ENCODE data around the gene POLA1. TPM values are rescaled to one million over a fixed set of nuclear protein-coding genes. Genes with fewer than 3 reads are reported as not detected.

Gene POLA1
- total RNA-seq, 1 donor from 2014 or later, result 13.2 TPM

DNA sequence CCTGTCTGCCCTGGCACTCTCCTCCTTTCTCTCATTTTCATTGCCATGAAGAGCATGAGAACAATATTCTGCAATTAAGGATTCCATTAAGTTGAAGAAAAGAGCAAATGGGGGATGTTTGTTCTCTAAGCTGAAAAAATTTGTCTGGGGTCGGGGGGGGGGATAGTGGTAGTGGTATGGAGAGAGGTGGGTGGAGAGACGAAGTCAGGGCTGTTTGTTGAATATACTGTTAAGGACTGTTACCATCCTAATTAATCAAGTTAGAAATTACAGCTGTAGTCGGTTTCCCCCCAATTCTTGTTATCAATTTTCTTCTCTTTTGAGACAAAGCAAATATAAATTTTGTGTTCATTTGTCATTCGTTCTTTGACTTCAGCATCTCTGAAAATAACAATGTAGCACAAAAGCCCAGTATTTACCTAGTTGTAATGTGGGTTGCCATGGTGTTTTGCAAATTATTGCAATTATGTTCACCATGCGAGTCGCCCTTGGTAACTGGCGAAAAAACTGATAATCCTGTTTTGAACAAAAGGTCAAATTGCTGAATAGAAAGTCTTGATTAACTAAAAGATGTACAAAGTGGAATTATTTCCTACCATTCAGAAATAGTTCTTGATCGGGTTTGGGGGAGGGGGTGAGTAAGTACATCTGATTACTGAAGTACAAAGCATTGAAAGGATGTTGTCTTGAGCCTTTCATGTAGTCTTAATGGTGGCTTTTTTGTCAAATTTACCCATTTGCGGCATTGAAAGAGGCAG lies 183.0 kb downstream of the POLA1 start:
- Mint-ChIP-seq H3K4me1 (ENCODE audit: low read depth, unreplicated experiment) (no peaks in the 10 kb centered on the region), H3K36me3 (ENCODE audit: unreplicated experiment) (no peaks in the 10 kb centered on the region), H3K27me3 (ENCODE audit: unreplicated experiment) (no peaks in the 10 kb centered on the region), H3K9me3 (ENCODE audit: unreplicated experiment) (no peaks in the 10 kb centered on the region), H3K27ac (ENCODE audit: unreplicated experiment) (no peak overlapping the region), H3K4me3 (ENCODE audit: unreplicated experiment) (no peak overlapping the region)
- TF ChIP-seq, protein P1, sequence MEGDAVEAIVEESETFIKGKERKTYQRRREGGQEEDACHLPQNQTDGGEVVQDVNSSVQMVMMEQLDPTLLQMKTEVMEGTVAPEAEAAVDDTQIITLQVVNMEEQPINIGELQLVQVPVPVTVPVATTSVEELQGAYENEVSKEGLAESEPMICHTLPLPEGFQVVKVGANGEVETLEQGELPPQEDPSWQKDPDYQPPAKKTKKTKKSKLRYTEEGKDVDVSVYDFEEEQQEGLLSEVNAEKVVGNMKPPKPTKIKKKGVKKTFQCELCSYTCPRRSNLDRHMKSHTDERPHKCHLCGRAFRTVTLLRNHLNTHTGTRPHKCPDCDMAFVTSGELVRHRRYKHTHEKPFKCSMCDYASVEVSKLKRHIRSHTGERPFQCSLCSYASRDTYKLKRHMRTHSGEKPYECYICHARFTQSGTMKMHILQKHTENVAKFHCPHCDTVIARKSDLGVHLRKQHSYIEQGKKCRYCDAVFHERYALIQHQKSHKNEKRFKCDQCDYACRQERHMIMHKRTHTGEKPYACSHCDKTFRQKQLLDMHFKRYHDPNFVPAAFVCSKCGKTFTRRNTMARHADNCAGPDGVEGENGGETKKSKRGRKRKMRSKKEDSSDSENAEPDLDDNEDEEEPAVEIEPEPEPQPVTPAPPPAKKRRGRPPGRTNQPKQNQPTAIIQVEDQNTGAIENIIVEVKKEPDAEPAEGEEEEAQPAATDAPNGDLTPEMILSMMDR (IDR thresholded peaks at IDR 0.05; ENCODE audit: partially characterized antibody, unreplicated experiment), result no peak
- DNase-seq, result no peak

DNA sequence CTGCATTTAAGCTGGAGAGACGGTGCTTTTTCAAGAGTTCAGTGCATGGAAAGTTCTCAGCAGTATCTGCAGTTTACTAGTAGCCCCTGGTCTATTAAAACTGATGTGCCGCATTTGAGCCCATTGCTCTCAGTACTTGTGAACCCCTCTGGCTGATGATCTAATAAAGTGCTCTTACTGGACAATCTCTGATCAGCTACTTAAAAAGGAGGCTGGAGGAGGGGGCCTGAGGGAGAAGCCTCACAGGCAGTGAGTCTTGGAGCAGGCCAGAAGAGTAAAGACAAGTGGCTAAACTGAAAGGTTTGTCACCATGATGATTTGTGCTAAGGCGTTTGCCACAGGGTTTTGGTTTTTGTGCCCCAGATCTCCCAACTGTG lies 183.6 kb downstream of the POLA1 start:
- no peak for DNase-seq
- H3K9me3 Mint-ChIP-seq (ENCODE audit: unreplicated experiment), result no peaks in the 10 kb centered on the region
- no peaks in the 10 kb centered on the region for H3K36me3 Mint-ChIP-seq (ENCODE audit: unreplicated experiment)
- H3K4me3 Mint-ChIP-seq (ENCODE audit: unreplicated experiment), result no peak overlapping the region
- no peaks in the 10 kb centered on the region for H3K27me3 Mint-ChIP-seq (ENCODE audit: unreplicated experiment)
- no peak overlapping the region for H3K27ac Mint-ChIP-seq (ENCODE audit: unreplicated experiment)
- H3K4me1 Mint-ChIP-seq (ENCODE audit: low read depth, unreplicated experiment), result no peaks in the 10 kb centered on the region
- TF ChIP-seq, protein P1 (IDR thresholded peaks at IDR 0.05; ENCODE audit: partially characterized antibody, unreplicated experiment), result no peak

GRCh38 chrX:24877854-24878650 lies 184.3 kb downstream of the POLA1 start:
- H3K4me3 Mint-ChIP-seq (ENCODE audit: unreplicated experiment), result no peak overlapping the region
- H3K9me3 Mint-ChIP-seq (ENCODE audit: unreplicated experiment), result no peaks in the 10 kb centered on the region
- H3K27ac Mint-ChIP-seq (ENCODE audit: unreplicated experiment), result no peak overlapping the region
- TF ChIP-seq, protein P1 (IDR thresholded peaks at IDR 0.05; ENCODE audit: partially characterized antibody, unreplicated experiment), result no peak
- no peaks in the 10 kb centered on the region for H3K4me1 Mint-ChIP-seq (ENCODE audit: low read depth, unreplicated experiment)
- no peaks in the 10 kb centered on the region for H3K36me3 Mint-ChIP-seq (ENCODE audit: unreplicated experiment)
- H3K27me3 Mint-ChIP-seq (ENCODE audit: unreplicated experiment), result no peaks in the 10 kb centered on the region
- no peak for DNase-seq

DNA sequence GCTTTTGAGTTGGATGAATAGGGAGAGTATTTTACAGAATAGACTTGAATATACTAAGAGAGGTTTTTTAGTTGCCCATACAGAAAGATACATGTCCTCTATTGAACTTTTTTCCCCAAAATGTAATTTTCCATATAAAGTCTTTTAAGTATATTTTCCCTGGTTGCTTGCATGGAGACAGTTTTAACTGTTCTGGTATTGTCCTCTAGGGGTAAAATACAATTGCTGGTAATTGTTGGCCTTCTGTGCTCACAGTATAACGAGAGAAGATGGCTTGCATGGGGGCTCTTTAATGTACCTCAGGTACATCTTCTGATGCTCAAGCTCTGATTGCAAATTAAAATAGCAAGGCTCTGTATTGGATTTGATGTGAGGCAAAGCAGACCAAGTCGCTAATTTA lies 186.0 kb downstream of the POLA1 start:
- no peak overlapping the region for H3K27ac Mint-ChIP-seq (ENCODE audit: unreplicated experiment)
- no peaks in the 10 kb centered on the region for H3K9me3 Mint-ChIP-seq (ENCODE audit: unreplicated experiment)
- H3K4me3 Mint-ChIP-seq (ENCODE audit: unreplicated experiment), result no peak overlapping the region
- H3K27me3 Mint-ChIP-seq (ENCODE audit: unreplicated experiment), result no peaks in the 10 kb centered on the region
- no peaks in the 10 kb centered on the region for H3K4me1 Mint-ChIP-seq (ENCODE audit: low read depth, unreplicated experiment)
- no peak for DNase-seq
- TF ChIP-seq, protein P1 (IDR thresholded peaks at IDR 0.05; ENCODE audit: partially characterized antibody, unreplicated experiment), result no peak
- no peaks in the 10 kb centered on the region for H3K36me3 Mint-ChIP-seq (ENCODE audit: unreplicated experiment)

- TF ChIP-seq, protein P1 (IDR thresholded peaks at IDR 0.05; ENCODE audit: partially characterized antibody, unreplicated experiment), result no peak
- H3K9me3 Mint-ChIP-seq (ENCODE audit: unreplicated experiment), result no peaks in the 10 kb centered on the region
- no peaks in the 10 kb centered on the region for H3K4me1 Mint-ChIP-seq (ENCODE audit: low read depth, unreplicated experiment)
- no peak overlapping the region for H3K4me3 Mint-ChIP-seq (ENCODE audit: unreplicated experiment)
- no peak overlapping the region for H3K27ac Mint-ChIP-seq (ENCODE audit: unreplicated experiment)
- no peaks in the 10 kb centered on the region for H3K27me3 Mint-ChIP-seq (ENCODE audit: unreplicated experiment)
- no peak for DNase-seq
- no peaks in the 10 kb centered on the region for H3K36me3 Mint-ChIP-seq (ENCODE audit: unreplicated experiment)
Observed at GRCh38 chrX:24886916-24887315, 193.2 kb downstream of the POLA1 start.
